Mesendoderm (in vitro differentiated cells): ENCODE results near the gene DENND4B.
"Not testable (repeated sequence)": the region's sequence is repeated elsewhere in the genome, so short reads cannot be mapped to it uniquely, and the experiment has no call there.

Experiments
- DNase-seq: peaks from one replicate; pipeline ENCODE4 v3.0.0; 2013
- H2AK5ac ChIP-seq: 2 replicates; pipeline ENCODE4 v1.6.1; 2013; ENCODE audit warnings: low read length, inconsistent platforms
- H2BK120ac ChIP-seq: 2 replicates; pipeline ENCODE4 v1.6.1; 2013; ENCODE audit warnings: low read depth, mild to moderate bottlenecking, low read length, moderate library complexity, mixed read lengths
- H2BK15ac ChIP-seq: replicated peaks from 2 replicates; pipeline ENCODE4 v1.6.1; 2013; ENCODE audit warnings: low read depth, mild to moderate bottlenecking, moderate library complexity
- H2BK5ac ChIP-seq: 2 replicates; pipeline ENCODE4 v1.6.1; 2013; ENCODE audit warnings: low read length, inconsistent platforms
- H3K18ac ChIP-seq: 2 replicates; pipeline ENCODE4 v1.6.1; 2013; ENCODE audit warnings: mild to moderate bottlenecking, low read length, mixed read lengths
- H3K23ac ChIP-seq: one replicate; pipeline ENCODE4 v1.6.1; 2013; ENCODE audit warnings: low read length
- H3K27ac ChIP-seq: 2 replicates; pipeline ENCODE4 v1.5.1; 2013; ENCODE audit warnings: low read depth, mild to moderate bottlenecking, inconsistent platforms, low read length, moderate library complexity
- H3K27me3 ChIP-seq: 2 replicates; pipeline ENCODE4 v1.6.1; 2013; ENCODE audit warnings: low read length, control low read depth, mild to moderate bottlenecking, inconsistent platforms; ENCODE audit not compliant: insufficient read depth, poor library complexity
- H3K36me3 ChIP-seq: 2 replicates; pipeline ENCODE4 v1.6.1; 2013; ENCODE audit warnings: low read length, inconsistent platforms; ENCODE audit not compliant: control insufficient read depth, insufficient read depth
- H3K4ac ChIP-seq: one replicate; pipeline ENCODE4 v1.6.1; 2013; ENCODE audit warnings: low read depth, mild to moderate bottlenecking, low read length, moderate library complexity
- H3K4me1 ChIP-seq: 2 replicates; pipeline ENCODE4 v1.6.1; 2013; ENCODE audit warnings: low read depth, low read length, inconsistent platforms; ENCODE audit not compliant: control insufficient read depth
- H3K4me2 ChIP-seq: 2 replicates; pipeline ENCODE4 v1.6.1; 2013; ENCODE audit warnings: low read length
- H3K4me3 ChIP-seq: 2 replicates; pipeline ENCODE4 v1.5.1; 2013; ENCODE audit warnings: mild to moderate bottlenecking, low read length
- H3K56ac ChIP-seq: one replicate; pipeline ENCODE4 v1.6.1; 2013; ENCODE audit warnings: low read length
- H3K79me1 ChIP-seq: 2 replicates; pipeline ENCODE4 v1.6.1; 2013; ENCODE audit warnings: low read length, inconsistent platforms
- H3K79me2 ChIP-seq: 2 replicates; pipeline ENCODE4 v1.6.1; 2013; ENCODE audit warnings: mild to moderate bottlenecking, low read length; ENCODE audit not compliant: control insufficient read depth, insufficient read depth
- H3K9ac ChIP-seq: 2 replicates; pipeline ENCODE4 v1.6.1; 2013; ENCODE audit warnings: low read length, inconsistent platforms
- H4K5ac ChIP-seq: one replicate; pipeline ENCODE4 v1.6.1; 2013; ENCODE audit warnings: low read length
- H4K8ac ChIP-seq: one replicate; pipeline ENCODE4 v1.6.1; 2013; ENCODE audit warnings: low read depth, mild to moderate bottlenecking, control low read depth, low read length, moderate library complexity
- WGBS: extraction: QIAGEN DNeasy Blood & Tissue Kit; methylation state at CpG from one replicate; pipeline ENCODE4 v1.1.7; 2013; ENCODE audit warnings: low lambda C conversion rate, missing lambda C conversion rate; ENCODE audit not compliant: insufficient coverage; ENCODE audit errors: extremely low coverage; 5-methylcytosine and 5-hydroxymethylcytosine counted together

Gene DENND4B

GRCh38 chr1:153891042-153891441 is 55.5 kb downstream of the DENND4B start:
- not testable (repeated sequence) for DNase-seq, H4K5ac ChIP-seq, H3K23ac ChIP-seq, H3K79me1 ChIP-seq, H2BK120ac ChIP-seq, H3K4me1 ChIP-seq, H3K27me3 ChIP-seq, H3K4me2 ChIP-seq, H2BK5ac ChIP-seq, H3K36me3 ChIP-seq, H3K56ac ChIP-seq, H2BK15ac ChIP-seq, H3K4ac ChIP-seq, H3K27ac ChIP-seq, H3K9ac ChIP-seq, H3K18ac ChIP-seq, H4K8ac ChIP-seq, H3K4me3 ChIP-seq, H2AK5ac ChIP-seq
- peaks cover 15% of the 10 kb centered on the region for H3K79me2 ChIP-seq
- WGBS = no CpG with 5 or more reads among the region's 7 CpGs

GRCh38 chr1:153888533-153888932 is 58.0 kb downstream of the DENND4B start:
- Histone ChIP-seq H3K27me3 (no peaks in the 10 kb centered on the region), H3K56ac (no peak overlapping the region), H4K8ac (no peak overlapping the region), H2AK5ac (no peak overlapping the region), H3K27ac (no peak overlapping the region), H3K9ac (no peak overlapping the region), H2BK5ac (no peak overlapping the region), H3K79me2 (peaks cover 21% of the 10 kb centered on the region), H3K4me3 (no peak overlapping the region), H3K23ac (no peak overlapping the region), H4K5ac (no peak overlapping the region), H2BK15ac (no peak overlapping the region), H3K4me2 (no peak overlapping the region), H3K4me1 (no peaks in the 10 kb centered on the region), H3K36me3 (no peaks in the 10 kb centered on the region), H3K18ac (no peak overlapping the region), H3K79me1 (peaks cover 6% of the 10 kb centered on the region), H3K4ac (no peak overlapping the region), H2BK120ac (no peak overlapping the region)
- WGBS = no CpG with 5 or more reads among the region's 3 CpGs
- no peak for DNase-seq

GRCh38 chr1:153886127-153886526 is 60.4 kb downstream of the DENND4B start:
- H2BK5ac ChIP-seq = no peak overlapping the region
- DNase-seq = no peak

GRCh38 chr1:153883223-153883622 is 63.3 kb downstream of the DENND4B start:
- Histone ChIP-seq H3K79me2 (peaks cover 48% of the 10 kb centered on the region), H2BK120ac (no peak overlapping the region), H3K23ac (no peak overlapping the region), H3K27ac (no peak overlapping the region), H2AK5ac (no peak overlapping the region), H3K18ac (no peak overlapping the region), H3K9ac (no peak overlapping the region), H2BK5ac (no peak overlapping the region), H4K8ac (no peak overlapping the region), H3K27me3 (no peaks in the 10 kb centered on the region), H3K4me1 (no peaks in the 10 kb centered on the region), H3K4ac (no peak overlapping the region), H3K4me3 (no peak overlapping the region), H2BK15ac (no peak overlapping the region), H3K79me1 (peaks cover 13% of the 10 kb centered on the region), H3K56ac (no peak overlapping the region), H3K4me2 (no peak overlapping the region), H4K5ac (no peak overlapping the region), H3K36me3 (no peaks in the 10 kb centered on the region)
- peak; percentile 17 for DNase-seq
- 100% methylated on average over 2 of the region's 4 CpGs for WGBS

More at GRCh38 chr1:153886127-153886526, 60.4 kb downstream of the DENND4B start:
- no peaks in the 10 kb centered on the region for H3K36me3 ChIP-seq
- H3K18ac ChIP-seq = no peak overlapping the region
- H4K8ac ChIP-seq = no peak overlapping the region
- no peak overlapping the region for H3K4me2 ChIP-seq
- H2AK5ac ChIP-seq = no peak overlapping the region
- no peak overlapping the region for H3K4ac ChIP-seq
- no peak overlapping the region for H3K23ac ChIP-seq
- no peak overlapping the region for H2BK15ac ChIP-seq
- WGBS = no CpG with 5 or more reads among the region's 3 CpGs
- H4K5ac ChIP-seq = no peak overlapping the region
- no peaks in the 10 kb centered on the region for H3K27me3 ChIP-seq
- peaks cover 37% of the 10 kb centered on the region for H3K79me2 ChIP-seq
- H3K4me1 ChIP-seq = no peaks in the 10 kb centered on the region
- H3K27ac ChIP-seq = no peak overlapping the region
- peaks cover 9% of the 10 kb centered on the region for H3K79me1 ChIP-seq
- H3K9ac ChIP-seq = no peak overlapping the region
- no peak overlapping the region for H3K56ac ChIP-seq
- H2BK120ac ChIP-seq = no peak overlapping the region
- no peak overlapping the region for H3K4me3 ChIP-seq

GRCh38 chr1:153882296-153882912 is 64.1 kb downstream of the DENND4B start:
- no peak overlapping the region for H2AK5ac ChIP-seq
- no peak overlapping the region for H4K8ac ChIP-seq
- no peaks in the 10 kb centered on the region for H3K27me3 ChIP-seq
- H3K79me1 ChIP-seq = peaks cover 11% of the 10 kb centered on the region
- no peak overlapping the region for H2BK120ac ChIP-seq
- H3K4me2 ChIP-seq = no peak overlapping the region
- WGBS = no CpG with 5 or more reads among the region's 3 CpGs
- H2BK5ac ChIP-seq = no peak overlapping the region
- no peak overlapping the region for H3K9ac ChIP-seq
- no peak overlapping the region for H3K4ac ChIP-seq
- no peak for DNase-seq
- no peak overlapping the region for H3K18ac ChIP-seq
- no peaks in the 10 kb centered on the region for H3K36me3 ChIP-seq
- H3K4me3 ChIP-seq = no peak overlapping the region
- H4K5ac ChIP-seq = no peak overlapping the region
- H3K56ac ChIP-seq = no peak overlapping the region
- peaks cover 50% of the 10 kb centered on the region for H3K79me2 ChIP-seq
- H3K4me1 ChIP-seq = no peaks in the 10 kb centered on the region
- H2BK15ac ChIP-seq = no peak overlapping the region
- no peak overlapping the region for H3K27ac ChIP-seq
- H3K23ac ChIP-seq = no peak overlapping the region

GRCh38 chr1:153881751-153882150 is 64.8 kb downstream of the DENND4B start:
- H3K79me1 ChIP-seq = peaks cover 11% of the 10 kb centered on the region
- H3K4me2 ChIP-seq = no peak overlapping the region
- no peaks in the 10 kb centered on the region for H3K27me3 ChIP-seq
- no peak for DNase-seq
- no peak overlapping the region for H2BK5ac ChIP-seq
- H4K8ac ChIP-seq = no peak overlapping the region
- no peaks in the 10 kb centered on the region for H3K36me3 ChIP-seq
- no peak overlapping the region for H3K4me3 ChIP-seq
- H2BK120ac ChIP-seq = no peak overlapping the region
- H3K9ac ChIP-seq = no peak overlapping the region
- no peaks in the 10 kb centered on the region for H3K4me1 ChIP-seq
- no peak overlapping the region for H3K27ac ChIP-seq
- no peak overlapping the region for H3K18ac ChIP-seq
- no peak overlapping the region for H3K4ac ChIP-seq
- H2BK15ac ChIP-seq = no peak overlapping the region
- no peak overlapping the region for H3K23ac ChIP-seq
- H2AK5ac ChIP-seq = no peak overlapping the region
- 100% methylated on average over 2 of the region's 9 CpGs for WGBS
- H3K79me2 ChIP-seq = peaks cover 50% of the 10 kb centered on the region
- no peak overlapping the region for H3K56ac ChIP-seq
- no peak overlapping the region for H4K5ac ChIP-seq
